ENCODE data around the gene GYPC.
"Not testable (repeated sequence)": the region's sequence is repeated elsewhere in the genome, so short reads cannot be mapped to it uniquely, and the experiment has no call there.

GYPC gene

DNA sequence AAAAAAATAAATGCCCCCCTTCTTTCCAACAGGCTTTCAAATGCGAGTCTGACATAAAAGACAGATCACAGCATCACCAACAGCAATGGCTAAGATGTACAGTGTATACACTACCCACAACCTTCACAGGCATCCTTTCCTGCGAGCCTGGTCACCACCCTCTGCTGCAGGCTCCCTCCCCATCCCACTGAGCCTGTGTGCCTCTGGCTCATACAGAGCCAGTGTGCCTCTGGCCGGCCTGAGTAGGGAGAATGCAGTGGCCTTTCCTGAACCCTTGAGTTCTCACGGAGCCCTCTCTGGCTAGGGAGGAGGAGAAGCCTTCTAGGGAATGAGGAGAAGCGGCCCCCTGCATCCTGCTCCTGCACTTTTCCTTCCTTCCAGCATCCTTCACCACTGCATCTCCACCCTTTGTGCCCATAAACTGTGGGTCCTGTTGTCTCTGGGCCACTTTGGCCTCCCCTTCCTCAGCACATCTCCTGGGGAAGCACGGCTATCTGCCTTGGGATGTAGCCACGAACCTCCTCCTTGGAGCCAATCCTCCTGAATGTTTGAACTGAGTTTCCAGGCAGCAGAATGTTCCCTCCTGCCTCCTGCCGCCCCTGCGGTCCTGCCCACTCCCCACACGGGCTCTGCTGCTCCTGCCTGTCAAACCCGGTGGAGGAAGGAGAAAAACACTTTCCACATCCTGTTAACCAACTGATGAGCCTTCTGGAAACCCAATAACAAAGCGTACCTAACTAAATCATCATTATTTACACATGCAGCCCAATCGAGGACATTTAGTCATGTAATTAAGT lies 22.5 kb downstream of the GYPC start:
- H3K36me3 ChIP-seq (ENCODE audit: insufficient read depth, insufficient read length, low read length): peaks cover 7% of the 10 kb centered on the region
- H3K27me3 ChIP-seq (ENCODE audit: insufficient read depth, insufficient read length): no peaks in the 10 kb centered on the region
- DNase-seq (ENCODE audit: low read depth, low spot score): no peak
- no peak overlapping the region for H3K4me3 ChIP-seq (ENCODE audit: insufficient read length, low read depth)
- no peak overlapping the region for H3K9ac ChIP-seq (ENCODE audit: insufficient read length, low read depth)
- TF ChIP-seq ZNF274 (IDR thresholded peaks at IDR 0.05; ENCODE audit: low read depth, low read length): no peak
- TF ChIP-seq YY1 (IDR thresholded peaks at IDR 0.05; ENCODE audit: insufficient read depth, insufficient read length): no peak
- TF ChIP-seq SUZ12 (IDR thresholded peaks at IDR 0.05; ENCODE audit: extremely low read depth, insufficient read depth, insufficient read length): no peak
- peaks cover 23% of the 10 kb centered on the region for H3K9me3 ChIP-seq (ENCODE audit: insufficient read depth, low read length)
- H3K4me1 ChIP-seq (ENCODE audit: insufficient read depth, insufficient read length): no peaks in the 10 kb centered on the region

GRCh38 chr2:126679094-126679713 lies 23.2 kb downstream of the GYPC start:
- Histone ChIP-seq H3K4me3 (ENCODE audit: insufficient read length, low read depth) (no peak overlapping the region), H3K27me3 (ENCODE audit: insufficient read depth, insufficient read length) (no peaks in the 10 kb centered on the region), H3K9me3 (ENCODE audit: insufficient read depth, low read length) (peaks cover 23% of the 10 kb centered on the region), H3K9ac (ENCODE audit: insufficient read length, low read depth) (no peak overlapping the region), H3K4me1 (ENCODE audit: insufficient read depth, insufficient read length) (no peaks in the 10 kb centered on the region), H3K36me3 (ENCODE audit: insufficient read depth, insufficient read length, low read length) (peaks cover 10% of the 10 kb centered on the region)
- DNase-seq (ENCODE audit: low read depth, low spot score): no peak
- no peak for TF ChIP-seq ZNF274 (IDR thresholded peaks at IDR 0.05; ENCODE audit: low read depth, low read length)
- TF ChIP-seq YY1 (IDR thresholded peaks at IDR 0.05; ENCODE audit: insufficient read depth, insufficient read length): no peak
- no peak for TF ChIP-seq SUZ12 (IDR thresholded peaks at IDR 0.05; ENCODE audit: extremely low read depth, insufficient read depth, insufficient read length)

DNA sequence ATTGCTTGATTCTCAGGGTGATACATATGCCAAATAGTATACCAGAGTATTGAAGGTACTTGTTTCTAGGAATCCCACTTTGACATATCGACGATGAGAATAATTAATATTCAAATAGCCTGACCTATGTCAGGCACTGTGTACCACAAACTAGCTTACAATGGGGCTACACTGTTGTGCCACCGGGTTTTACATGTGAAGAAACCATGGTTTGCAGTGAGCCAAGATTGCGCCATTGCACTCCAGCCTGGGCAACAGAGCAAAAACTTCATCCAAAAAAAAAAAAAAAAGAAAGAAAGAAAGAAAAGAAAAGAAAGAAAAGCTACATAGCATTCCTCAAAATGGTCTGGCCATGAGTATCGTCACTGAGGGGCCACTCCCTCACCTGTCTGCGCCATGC lies 25.5 kb downstream of the GYPC start:
- Histone ChIP-seq H3K9me3 (ENCODE audit: insufficient read depth, low read length) (peaks cover 9% of the 10 kb centered on the region; the same call in 1 of the 2 replicates), H3K36me3 (ENCODE audit: insufficient read depth, insufficient read length, low read length) (peaks cover 7% of the 10 kb centered on the region), H3K4me3 (ENCODE audit: insufficient read length, low read depth) (no peak overlapping the region), H3K4me1 (ENCODE audit: insufficient read depth, insufficient read length) (no peaks in the 10 kb centered on the region), H3K27me3 (ENCODE audit: insufficient read depth, insufficient read length) (no peaks in the 10 kb centered on the region), H3K9ac (ENCODE audit: insufficient read length, low read depth) (no peak overlapping the region)
- TF ChIP-seq YY1 (IDR thresholded peaks at IDR 0.05; ENCODE audit: insufficient read depth, insufficient read length): no peak
- no peak for TF ChIP-seq SUZ12 (IDR thresholded peaks at IDR 0.05; ENCODE audit: extremely low read depth, insufficient read depth, insufficient read length)
- TF ChIP-seq ZNF274 (IDR thresholded peaks at IDR 0.05; ENCODE audit: low read depth, low read length): no peak
- no peak for DNase-seq (ENCODE audit: low read depth, low spot score)

- no peak overlapping the region for H3K4me3 ChIP-seq (ENCODE audit: insufficient read length, low read depth)
- H3K4me1 ChIP-seq (ENCODE audit: insufficient read depth, insufficient read length): no peaks in the 10 kb centered on the region
- TF ChIP-seq YY1 (IDR thresholded peaks at IDR 0.05; ENCODE audit: insufficient read depth, insufficient read length) (no peak), SUZ12 (IDR thresholded peaks at IDR 0.05; ENCODE audit: extremely low read depth, insufficient read depth, insufficient read length) (no peak), ZNF274 (IDR thresholded peaks at IDR 0.05; ENCODE audit: low read depth, low read length) (no peak)
- peaks cover 11% of the 10 kb centered on the region for H3K36me3 ChIP-seq (ENCODE audit: insufficient read depth, insufficient read length, low read length)
- no peak for DNase-seq (ENCODE audit: low read depth, low spot score)
- H3K9me3 ChIP-seq (ENCODE audit: insufficient read depth, low read length): peaks cover 5% of the 10 kb centered on the region; the same call in 1 of the 2 replicates
- H3K27me3 ChIP-seq (ENCODE audit: insufficient read depth, insufficient read length): no peaks in the 10 kb centered on the region
- no peak overlapping the region for H3K9ac ChIP-seq (ENCODE audit: insufficient read length, low read depth)
Observed at GRCh38 chr2:126685629-126686028, 29.7 kb downstream of the GYPC start.

DNA sequence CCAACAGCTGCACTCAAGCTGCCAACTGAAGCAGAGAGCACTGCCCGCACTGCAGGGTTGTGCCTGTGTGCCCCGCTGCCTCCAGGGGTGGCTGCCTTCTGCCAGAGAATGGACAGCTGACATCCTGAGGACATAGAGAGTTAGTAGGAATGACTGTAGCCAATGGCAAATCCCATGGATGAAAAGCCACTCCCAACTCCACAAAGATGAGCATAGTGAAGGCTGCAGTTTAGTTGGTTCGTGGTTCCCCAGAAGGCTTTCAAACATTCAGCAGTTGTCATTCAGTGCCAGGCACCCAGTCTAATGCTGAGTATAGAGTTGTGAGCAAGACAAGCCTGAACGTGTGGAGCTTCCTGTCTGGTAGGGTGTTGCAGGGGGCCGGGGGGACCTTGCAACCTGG lies 30.3 kb downstream of the GYPC start:
- no peak overlapping the region for H3K4me3 ChIP-seq (ENCODE audit: insufficient read length, low read depth)
- no peaks in the 10 kb centered on the region for H3K4me1 ChIP-seq (ENCODE audit: insufficient read depth, insufficient read length)
- DNase-seq (ENCODE audit: low read depth, low spot score): no peak
- no peaks in the 10 kb centered on the region for H3K27me3 ChIP-seq (ENCODE audit: insufficient read depth, insufficient read length)
- H3K9me3 ChIP-seq (ENCODE audit: insufficient read depth, low read length): peaks cover 5% of the 10 kb centered on the region; the same call in 1 of the 2 replicates
- TF ChIP-seq YY1 (IDR thresholded peaks at IDR 0.05; ENCODE audit: insufficient read depth, insufficient read length) (no peak), ZNF274 (IDR thresholded peaks at IDR 0.05; ENCODE audit: low read depth, low read length) (no peak), SUZ12 (IDR thresholded peaks at IDR 0.05; ENCODE audit: extremely low read depth, insufficient read depth, insufficient read length) (no peak)
- H3K36me3 ChIP-seq (ENCODE audit: insufficient read depth, insufficient read length, low read length): peaks cover 11% of the 10 kb centered on the region
- no peak overlapping the region for H3K9ac ChIP-seq (ENCODE audit: insufficient read length, low read depth)

- no peak for DNase-seq (ENCODE audit: low read depth, low spot score)
- H3K36me3 ChIP-seq (ENCODE audit: insufficient read depth, insufficient read length, low read length): peaks cover 8% of the 10 kb centered on the region
- TF ChIP-seq ZNF274 (IDR thresholded peaks at IDR 0.05; ENCODE audit: low read depth, low read length) (no peak), SUZ12 (IDR thresholded peaks at IDR 0.05; ENCODE audit: extremely low read depth, insufficient read depth, insufficient read length) (no peak), YY1 (IDR thresholded peaks at IDR 0.05; ENCODE audit: insufficient read depth, insufficient read length) (no peak)
Observed at GRCh38 chr2:126686841-126687485, 31.0 kb downstream of the GYPC start.

DNA sequence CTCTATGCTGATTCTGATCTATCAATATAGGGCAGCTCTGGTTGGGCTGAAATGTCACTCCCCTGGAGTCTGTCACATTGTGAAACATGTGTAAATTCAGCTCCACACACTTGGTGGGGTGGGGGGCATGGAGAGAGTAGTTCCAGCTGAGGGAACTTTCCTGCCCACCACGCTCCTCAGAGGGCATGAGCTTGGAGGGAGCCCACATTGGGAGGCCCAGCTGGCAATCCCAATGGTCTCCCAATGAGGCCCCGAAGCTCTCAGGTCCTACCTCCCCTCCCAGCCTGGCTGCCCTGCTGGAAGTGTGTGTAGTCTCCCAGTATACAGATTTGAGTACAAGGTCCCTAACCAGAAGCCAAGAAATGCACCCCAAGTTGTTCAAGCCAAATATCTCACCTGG lies 31.5 kb downstream of the GYPC start:
- TF ChIP-seq SUZ12 (IDR thresholded peaks at IDR 0.05; ENCODE audit: extremely low read depth, insufficient read depth, insufficient read length) (no peak), YY1 (IDR thresholded peaks at IDR 0.05; ENCODE audit: insufficient read depth, insufficient read length) (no peak), ZNF274 (IDR thresholded peaks at IDR 0.05; ENCODE audit: low read depth, low read length) (no peak)
- H3K4me3 ChIP-seq (ENCODE audit: insufficient read length, low read depth): no peak overlapping the region
- no peaks in the 10 kb centered on the region for H3K27me3 ChIP-seq (ENCODE audit: insufficient read depth, insufficient read length)
- no peak for DNase-seq (ENCODE audit: low read depth, low spot score)
- H3K9ac ChIP-seq (ENCODE audit: insufficient read length, low read depth): no peak overlapping the region
- H3K9me3 ChIP-seq (ENCODE audit: insufficient read depth, low read length): peaks cover 5% of the 10 kb centered on the region; the same call in 1 of the 2 replicates
- H3K4me1 ChIP-seq (ENCODE audit: insufficient read depth, insufficient read length): no peaks in the 10 kb centered on the region
- peaks cover 8% of the 10 kb centered on the region for H3K36me3 ChIP-seq (ENCODE audit: insufficient read depth, insufficient read length, low read length)

More at GRCh38 chr2:126686841-126687485, 31.0 kb downstream of the GYPC start:
- no peaks in the 10 kb centered on the region for H3K4me1 ChIP-seq (ENCODE audit: insufficient read depth, insufficient read length)
- no peak overlapping the region for H3K9ac ChIP-seq (ENCODE audit: insufficient read length, low read depth)
- no peaks in the 10 kb centered on the region for H3K27me3 ChIP-seq (ENCODE audit: insufficient read depth, insufficient read length)
- H3K9me3 ChIP-seq (ENCODE audit: insufficient read depth, low read length): peaks cover 5% of the 10 kb centered on the region; the same call in 1 of the 2 replicates
- H3K4me3 ChIP-seq (ENCODE audit: insufficient read length, low read depth): no peak overlapping the region

- H3K9ac ChIP-seq (ENCODE audit: insufficient read length, low read depth); H3K4me1 ChIP-seq (ENCODE audit: insufficient read depth, insufficient read length); H3K4me3 ChIP-seq (ENCODE audit: insufficient read length, low read depth); H3K27me3 ChIP-seq (ENCODE audit: insufficient read depth, insufficient read length); H3K9me3 ChIP-seq (ENCODE audit: insufficient read depth, low read length); DNase-seq (ENCODE audit: low read depth, low spot score): not testable (repeated sequence)
- H3K36me3 ChIP-seq (ENCODE audit: insufficient read depth, insufficient read length, low read length): peaks cover 10% of the 10 kb centered on the region
Observed at GRCh38 chr2:126688594-126688993, 32.6 kb downstream of the GYPC start.

DNA sequence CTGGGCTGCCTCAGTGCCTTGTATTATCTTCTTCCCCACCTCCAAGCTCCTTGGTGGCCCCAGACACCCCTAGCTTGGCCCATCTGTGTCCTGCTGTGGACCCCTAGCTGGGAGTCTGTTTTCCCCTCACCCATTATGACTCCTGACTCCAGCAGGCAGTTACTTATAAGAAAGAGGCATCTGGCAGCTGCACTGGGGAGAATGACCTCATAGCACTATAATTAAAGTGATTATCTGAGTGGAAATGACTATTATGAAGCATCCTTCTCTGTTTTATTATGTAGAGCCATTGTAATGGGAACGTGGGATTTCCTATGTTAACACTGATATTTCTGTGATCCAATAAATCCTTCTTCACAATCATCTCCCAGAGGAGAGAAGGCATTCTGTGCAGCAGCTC lies 36.3 kb downstream of the GYPC start:
- H3K36me3 ChIP-seq (ENCODE audit: insufficient read depth, insufficient read length, low read length): peaks cover 30% of the 10 kb centered on the region

More for the DNA sequence above, 36.3 kb downstream of the GYPC start:
- not testable (repeated sequence) for H3K4me1 ChIP-seq (ENCODE audit: insufficient read depth, insufficient read length); H3K9ac ChIP-seq (ENCODE audit: insufficient read length, low read depth); H3K27me3 ChIP-seq (ENCODE audit: insufficient read depth, insufficient read length); DNase-seq (ENCODE audit: low read depth, low spot score); H3K4me3 ChIP-seq (ENCODE audit: insufficient read length, low read depth)
- H3K9me3 ChIP-seq (ENCODE audit: insufficient read depth, low read length): peaks cover 11% of the 10 kb centered on the region; the same call in 1 of the 2 replicates
